HG02678 (cell line): ENCODE measurements around the gene PRKCQ.
"Not testable (repeated sequence)": the region's sequence is repeated elsewhere in the genome, so short reads cannot be mapped to it uniquely, and the experiment has no call there.

ENCODE experiments used
- ATAC-seq: cut with Tn5 transposase; IDR thresholded peaks from one replicate; pipeline ENCODE4 v1.9.1; 2021; ENCODE audit warnings: mild to moderate bottlenecking, moderate library complexity; ENCODE audit not compliant: unreplicated experiment

The PRKCQ gene

DNA sequence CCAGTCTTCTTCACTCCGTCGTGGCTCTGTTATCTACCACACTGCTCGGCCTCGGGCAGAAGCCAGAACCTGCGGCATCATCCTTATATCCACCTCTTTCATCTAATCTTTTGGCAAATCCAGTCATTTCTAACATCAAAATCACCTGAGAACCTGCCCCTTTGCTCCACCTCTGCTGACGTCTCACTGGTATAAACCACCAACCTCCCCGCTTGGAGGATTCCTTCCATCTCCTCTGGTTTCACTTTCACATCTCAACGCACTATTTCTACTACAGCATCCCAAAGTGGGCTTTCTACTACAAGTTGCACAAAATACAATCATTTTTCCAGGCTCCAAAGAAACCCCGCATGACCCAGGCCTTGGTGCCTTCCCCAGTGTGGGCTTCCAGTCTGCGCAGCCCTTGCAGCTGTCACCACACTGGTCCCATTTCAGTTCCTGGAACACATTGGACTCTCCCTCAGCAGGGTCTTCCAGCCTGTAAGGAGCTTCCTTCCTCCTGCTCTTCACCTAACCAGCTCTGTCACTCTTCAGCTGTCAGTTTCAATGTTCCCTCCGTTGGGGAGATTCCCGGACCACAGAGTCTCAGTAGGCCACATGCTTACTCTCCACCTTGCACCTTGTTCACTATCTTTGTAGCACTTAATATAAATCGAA is 85.0 kb downstream of the PRKCQ start:
- ATAC-seq, result no peak

DNA sequence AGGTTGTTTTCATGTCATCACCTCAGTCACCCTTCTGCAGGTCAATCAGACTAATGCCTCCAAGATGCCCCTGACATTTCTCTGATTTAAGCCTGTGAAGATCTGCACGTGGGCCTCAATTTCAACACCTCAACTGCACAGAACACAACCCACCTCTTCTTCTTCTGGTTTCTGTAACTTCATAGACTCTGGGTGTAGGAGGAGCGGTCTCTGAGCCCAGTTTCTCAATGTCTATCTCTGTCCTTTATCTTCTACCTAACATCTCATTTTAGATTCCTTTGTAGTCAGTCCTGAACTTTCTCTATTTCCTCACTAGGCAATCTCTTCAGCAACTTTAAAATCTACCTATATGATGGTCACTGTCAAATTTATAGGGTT is 85.6 kb downstream of the PRKCQ start:
- no peak for ATAC-seq

- no peak for ATAC-seq
Observed at GRCh38 chr10:6493521-6494441, 86.3 kb downstream of the PRKCQ start.

DNA sequence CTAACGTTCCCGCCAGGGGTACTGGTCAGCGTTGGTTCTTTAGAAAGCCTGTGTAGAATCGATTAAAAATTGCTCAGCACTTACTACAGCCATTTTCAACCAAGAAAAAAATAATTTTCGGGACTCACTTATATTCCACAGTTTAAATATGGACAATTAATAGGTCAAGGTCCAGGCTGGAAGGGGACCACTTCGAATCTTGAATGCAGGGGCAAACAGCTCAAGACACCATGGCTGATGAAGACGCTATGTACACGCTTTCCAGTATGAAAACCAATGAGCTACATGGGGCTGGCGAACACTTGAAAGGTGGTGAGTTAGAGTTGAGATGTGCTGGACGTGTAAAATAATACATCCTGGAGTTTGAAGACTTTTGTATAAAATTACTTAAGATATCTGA is 87.2 kb downstream of the PRKCQ start:
- no peak for ATAC-seq

- ATAC-seq, result no peak
Observed at GRCh38 chr10:6491841-6492609, 88.1 kb downstream of the PRKCQ start.

GRCh38 chr10:6490614-6491013 is 89.5 kb downstream of the PRKCQ start:
- ATAC-seq, result no peak

DNA sequence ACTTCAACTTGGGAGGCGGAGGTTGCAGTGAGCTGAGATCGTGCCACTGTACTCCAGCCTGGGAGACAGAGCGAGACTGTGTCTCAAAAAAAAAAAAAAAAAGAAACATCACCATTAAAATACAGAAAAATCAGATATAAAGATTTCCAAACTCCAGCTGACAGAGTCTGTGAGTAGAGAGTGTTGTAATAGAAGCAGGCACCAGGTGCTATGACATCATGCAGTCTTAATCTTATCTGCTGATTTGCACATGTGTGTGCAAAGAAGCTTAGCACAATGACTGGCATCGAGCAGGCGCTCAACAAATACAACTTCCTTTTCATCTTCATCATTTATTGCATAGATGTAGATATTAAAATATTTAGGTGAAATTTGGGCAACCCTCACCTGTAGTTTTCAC is 92.2 kb downstream of the PRKCQ start:
- ATAC-seq, result no peak

DNA sequence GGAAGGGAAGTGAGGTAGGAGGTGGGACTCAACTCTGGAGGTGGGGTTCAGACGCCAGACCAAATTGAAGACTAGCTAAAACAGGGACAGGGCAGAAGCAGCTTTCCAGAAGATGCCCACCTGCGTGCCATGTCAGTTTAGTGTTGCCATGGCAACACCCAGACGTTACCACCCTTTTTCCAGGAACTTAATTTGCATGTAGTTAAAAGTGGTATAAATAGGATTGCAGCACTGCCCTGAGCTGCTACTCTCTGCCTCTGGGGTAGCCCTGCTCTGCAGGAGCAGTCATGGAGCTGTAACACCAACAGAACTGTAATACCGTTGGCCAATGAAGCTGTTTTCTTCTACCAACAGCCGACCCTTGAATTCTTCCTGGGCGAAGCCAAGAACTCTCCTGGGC is 93.8 kb downstream of the PRKCQ start:
- ATAC-seq, result no peak

DNA sequence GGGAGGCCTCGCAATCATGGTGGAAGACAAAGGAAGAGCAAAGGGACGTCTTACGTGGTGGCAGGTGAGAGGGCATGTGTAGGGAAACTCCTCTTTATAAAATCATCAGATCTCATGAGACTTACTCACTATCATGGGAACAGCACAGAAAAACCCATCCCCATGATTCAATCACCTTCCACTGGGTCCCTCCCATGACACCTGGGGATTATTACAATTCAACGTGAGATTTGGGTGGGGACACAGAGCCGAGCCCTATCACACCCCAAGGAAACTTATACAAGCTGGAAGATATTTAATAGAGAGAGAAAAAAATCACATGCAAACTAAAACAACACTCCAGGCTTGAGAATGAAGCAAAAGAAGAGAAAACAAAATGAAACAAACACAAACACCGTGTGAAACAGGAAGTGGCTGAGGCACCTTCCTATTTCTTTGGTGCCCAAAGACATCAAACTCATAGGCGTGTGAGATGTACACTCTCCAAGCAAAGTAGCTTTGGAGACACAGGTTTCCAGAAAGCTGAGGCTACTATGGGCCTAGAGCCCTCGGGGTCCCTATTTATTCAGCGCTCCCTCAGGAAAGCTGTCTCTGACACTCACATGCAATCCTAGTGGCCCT is 97.2 kb downstream of the PRKCQ start:
- ATAC-seq, result no peak

- no peak for ATAC-seq
Observed at GRCh38 chr10:6478722-6479121, 101.4 kb downstream of the PRKCQ start.

- ATAC-seq, result no peak
Observed at GRCh38 chr10:6476989-6477388, 103.1 kb downstream of the PRKCQ start.

GRCh38 chr10:6474871-6475270 is 105.2 kb downstream of the PRKCQ start:
- ATAC-seq, result no peak

GRCh38 chr10:6473901-6474370 is 106.1 kb downstream of the PRKCQ start:
- peak; percentile 77 for ATAC-seq

DNA sequence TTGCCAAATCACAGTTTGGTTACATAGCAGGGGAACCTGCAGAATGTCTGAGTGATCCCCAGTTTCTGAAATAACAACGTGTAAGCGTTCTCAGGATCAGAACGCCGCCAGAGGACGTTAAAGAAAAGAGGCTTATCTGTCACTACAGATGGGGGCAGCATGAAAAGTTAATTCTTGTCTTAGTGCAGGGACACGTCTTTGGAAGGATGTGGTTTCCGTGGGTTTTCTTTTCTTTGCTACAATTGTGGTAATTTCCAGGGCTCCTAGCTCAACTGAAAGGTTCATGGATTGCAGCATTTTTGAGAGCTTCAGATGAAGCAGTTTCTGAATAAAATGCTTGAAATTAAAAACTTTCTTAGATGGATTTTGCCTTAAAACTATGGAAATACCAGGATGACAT is 106.6 kb downstream of the PRKCQ start:
- ATAC-seq, result peak; percentile 58

- ATAC-seq, result not testable (repeated sequence)
Observed at GRCh38 chr10:6472710-6473005, 107.4 kb downstream of the PRKCQ start.

GRCh38 chr10:6470894-6471618 is 109.0 kb downstream of the PRKCQ start:
- no peak for ATAC-seq

- ATAC-seq, result no peak
Observed at GRCh38 chr10:6469661-6470060, 110.4 kb downstream of the PRKCQ start.

DNA sequence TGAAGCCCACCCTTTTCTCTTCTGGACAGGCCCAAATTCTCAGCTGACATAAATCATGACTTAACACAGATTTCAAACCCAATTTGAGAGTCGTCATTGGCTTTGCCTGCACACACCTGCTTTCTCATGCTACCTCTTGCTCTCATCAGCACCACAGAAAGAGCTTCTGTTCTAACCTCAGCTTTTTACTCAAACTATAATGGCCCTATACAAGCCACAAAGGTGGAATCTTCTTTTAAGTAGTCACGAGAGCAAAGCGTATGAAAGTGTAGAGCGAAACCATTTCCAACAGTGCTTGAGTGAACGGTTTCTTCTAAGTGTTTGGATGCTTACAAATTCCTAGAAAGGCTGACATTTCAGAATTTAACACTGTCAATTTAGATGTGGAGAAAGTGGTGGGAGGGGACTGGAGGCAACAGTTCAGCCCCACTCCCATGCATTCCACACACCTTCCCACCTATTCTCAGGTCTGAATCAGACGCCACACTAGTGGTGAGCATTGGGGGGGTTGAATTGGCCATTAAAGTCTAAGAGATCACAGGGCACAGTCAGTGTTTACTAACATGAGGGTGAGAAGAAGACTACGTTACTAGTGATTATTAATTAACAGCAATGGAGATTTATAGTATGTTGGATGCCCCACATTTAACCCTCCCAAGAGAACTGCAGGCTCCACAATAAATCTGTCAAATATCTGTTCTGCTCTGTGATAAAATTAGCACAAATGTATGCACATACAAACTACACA is 114.0 kb downstream of the PRKCQ start:
- ATAC-seq, result peak; percentile 57

GRCh38 chr10:6465437-6465836 is 114.6 kb downstream of the PRKCQ start:
- ATAC-seq, result peak; percentile 40
